NCI-H82 (cell line): Measurements from ENCODE around the gene TTLL7.
A peak's percentile ranks its signal among the peaks of the same experiment; 100 is the strongest.

Experiments used
- DNase-seq: peaks from one replicate; lab custom pipeline; 2025; lab: John Stamatoyannopoulos, UW

Gene TTLL7

GRCh38 chr1:83822208-83822607 lies 176.7 kb downstream of the TTLL7 start:
- no peak for DNase-seq

GRCh38 chr1:83819436-83819835 lies 179.5 kb downstream of the TTLL7 start:
- DNase-seq: no peak

GRCh38 chr1:83818916-83819315 lies 180.0 kb downstream of the TTLL7 start:
- peak; percentile 49 for DNase-seq

- no peak for DNase-seq
These were observed 182.1 kb downstream of the TTLL7 start for GRCh38 chr1:83816836-83817235.

- peak; percentile 26 for DNase-seq
These were observed 183.6 kb downstream of the TTLL7 start for GRCh38 chr1:83815330-83815729.
